DND-41 (cell line): ENCODE results near the gene RGS3.

Source experiments
- CTCF ChIP-seq: IDR thresholded peaks from 2 replicates; pipeline ENCODE4 v1.5.1; 2012; ENCODE audit warnings: borderline replicate concordance, low read length, moderate library complexity, mild to moderate bottlenecking; ENCODE audit not compliant: poor library complexity, severe bottlenecking; ENCODE audit errors: extremely low read depth
- EZH2 ChIP-seq: IDR thresholded peaks from 3 replicates; pipeline ENCODE4 v1.6.1; 2012; ENCODE audit warnings: borderline replicate concordance, low read depth, mild to moderate bottlenecking, moderate library complexity, low read length, inconsistent platforms; ENCODE audit not compliant: severe bottlenecking

DNA sequence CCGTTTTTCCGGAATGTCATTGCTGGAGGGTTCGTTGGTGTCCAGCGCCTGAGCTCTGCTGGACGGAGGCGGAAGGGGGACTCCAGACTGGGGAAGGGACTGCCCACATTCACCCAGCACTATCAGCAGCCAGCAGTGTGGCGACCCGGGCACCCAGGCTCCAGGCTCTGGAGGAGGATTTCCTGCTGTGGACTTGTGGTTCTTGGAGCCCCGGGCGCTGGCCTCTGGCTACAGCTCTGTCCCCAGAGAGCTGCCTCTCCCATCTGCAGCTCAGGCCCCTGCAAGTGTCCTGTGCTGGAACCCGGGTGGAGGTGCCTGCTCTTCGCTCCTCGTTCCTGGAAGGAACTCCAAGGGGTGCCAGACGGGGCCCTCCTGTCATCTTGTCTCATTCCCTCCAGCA lies 152.6 kb downstream of the RGS3 start:
- TF ChIP-seq CTCF (no peak), EZH2 (no peak)
